Forelimb muscle (tissue), 1 donor: Measurements from ENCODE around the gene FCRL6. TPM values are rescaled to one million over a fixed set of nuclear protein-coding genes. Genes with fewer than 3 reads are reported as not detected.

Experiments
- DNase-seq: peaks from one replicate; pipeline ENCODE4 v3.0.0-alpha.2; 2013; ENCODE audit warnings: low read depth
- polyA plus RNA-seq: library from polyadenylated mRNA; unstranded; fragments of 120-200 nt; gene quantifications from one replicate; pipeline ENCODE4 v1.2.1, GENCODE V29; 2013; ENCODE audit not compliant: insufficient read length

FCRL6 gene
- polyA plus RNA-seq, 1 donor = 0.34 TPM

GRCh38 chr1:159799446-159799985 lies 2.6 kb upstream of the FCRL6 start:
- DNase-seq = no peak

GRCh38 chr1:159800177-159800930 lies 1.8 kb upstream of the FCRL6 start:
- no peak for DNase-seq

DNA sequence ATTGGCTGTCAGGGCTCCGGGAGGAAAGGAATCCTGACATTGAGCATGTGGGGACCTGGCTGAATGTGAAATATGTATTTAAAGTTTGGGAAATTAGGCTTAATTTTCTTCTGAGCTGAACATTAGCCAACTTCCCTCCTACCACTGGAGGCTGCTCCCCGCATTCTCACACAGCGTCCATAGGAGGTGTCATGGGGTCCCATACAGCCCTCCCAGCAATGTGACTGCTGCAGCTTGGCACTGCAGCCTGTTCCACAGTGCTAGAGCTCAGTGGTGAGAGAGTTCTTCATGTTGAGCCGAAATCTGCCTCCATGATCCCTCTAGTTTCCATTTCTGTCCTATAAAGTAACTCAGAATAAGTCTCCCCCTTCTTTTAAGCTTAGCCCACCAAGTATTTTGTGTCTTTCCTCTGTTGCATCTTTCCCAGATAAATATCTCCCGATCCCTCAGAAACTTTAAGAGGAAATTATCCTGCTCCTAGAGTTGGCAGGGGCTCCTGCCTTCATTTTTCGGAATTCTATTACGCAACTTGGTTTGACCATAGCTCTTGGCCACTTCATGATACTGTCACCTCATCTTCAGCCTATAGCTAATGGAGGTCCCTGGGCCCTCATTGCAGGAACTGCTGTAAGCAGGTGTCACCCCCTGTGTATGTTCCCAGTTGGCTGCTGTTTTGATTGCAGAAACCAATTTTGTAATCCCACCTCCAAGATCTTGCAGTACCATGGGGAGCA lies 2.0 kb downstream of the FCRL6 start:
- DNase-seq = no peak

GRCh38 chr1:159804924-159805323 lies 2.8 kb downstream of the FCRL6 start:
- no peak for DNase-seq

- DNase-seq = no peak
These were observed 13.8 kb downstream of the FCRL6 start for GRCh38 chr1:159815926-159816325.

GRCh38 chr1:159817276-159818041 lies 15.3 kb downstream of the FCRL6 start:
- DNase-seq = no peak

- no peak for DNase-seq
These were observed 19.2 kb downstream of the FCRL6 start for GRCh38 chr1:159821171-159821867.

- DNase-seq = no peak
These were observed 21.2 kb downstream of the FCRL6 start for GRCh38 chr1:159823406-159823805.

DNA sequence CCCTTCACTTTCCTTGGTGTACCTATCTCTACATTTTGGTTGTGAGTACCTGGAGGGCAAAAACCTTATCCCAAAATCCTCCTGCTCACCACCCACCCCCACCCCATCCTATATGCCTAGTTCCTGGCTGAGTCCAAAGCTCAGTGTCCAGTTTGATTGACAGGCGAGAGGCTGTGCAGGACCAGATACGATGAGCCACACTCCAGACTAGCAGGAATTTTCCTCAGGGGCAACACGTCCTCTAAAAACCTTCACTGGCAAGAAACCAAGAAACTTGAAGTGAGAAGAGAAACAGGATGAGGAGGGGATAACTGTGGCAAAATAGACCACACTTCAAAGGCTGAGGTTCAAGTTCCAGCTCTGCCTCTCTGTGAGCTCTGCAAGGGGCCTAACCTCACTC lies 23.4 kb downstream of the FCRL6 start:
- no peak for DNase-seq

GRCh38 chr1:159826441-159827101 lies 24.4 kb downstream of the FCRL6 start, which contains the start of gene SLAMF8:
TSS of gene SLAMF8 (plus strand) at chr1:159826873. CDS start at chr1:159826899, 26 bp downstream.
- no peak for DNase-seq

GRCh38 chr1:159827102-159827490 lies 24.9 kb downstream of the FCRL6 start:
- no peak for DNase-seq

- no peak for DNase-seq
These were observed 25.4 kb downstream of the FCRL6 start for GRCh38 chr1:159827549-159827948.

GRCh38 chr1:159828176-159828575 lies 26.0 kb downstream of the FCRL6 start:
- DNase-seq = no peak

- DNase-seq = no peak
These were observed 26.6 kb downstream of the FCRL6 start for GRCh38 chr1:159828581-159829272.

DNA sequence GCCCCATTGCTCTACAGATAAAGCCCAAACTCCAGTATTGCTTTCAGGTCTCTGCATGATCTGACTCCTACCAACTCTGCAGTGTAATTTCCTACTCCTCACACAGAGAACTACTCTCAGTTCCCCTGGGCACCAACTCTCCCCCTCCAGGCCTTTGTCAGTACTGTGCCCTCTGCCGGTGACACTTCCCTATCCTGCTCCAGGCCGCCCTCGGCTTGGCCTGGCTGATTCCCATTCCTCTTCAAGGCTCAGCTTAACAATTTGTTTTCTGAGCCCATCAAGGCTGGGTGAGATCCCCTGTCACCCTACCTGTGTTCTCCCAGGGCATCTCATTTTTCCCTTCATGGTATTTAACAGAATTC lies 27.1 kb downstream of the FCRL6 start:
- no peak for DNase-seq

- no peak for DNase-seq
These were observed 27.8 kb downstream of the FCRL6 start for GRCh38 chr1:159829822-159830465.

GRCh38 chr1:159830722-159831121 lies 28.6 kb downstream of the FCRL6 start:
- no peak for DNase-seq

- DNase-seq = no peak
These were observed 29.4 kb downstream of the FCRL6 start for GRCh38 chr1:159831412-159832141.

GRCh38 chr1:159832309-159832708 lies 30.1 kb downstream of the FCRL6 start:
- no peak for DNase-seq
